ENCODE measurements around the gene ANKRD45. TPM values are rescaled to one million over a fixed set of nuclear protein-coding genes. Genes with fewer than 3 reads are reported as not detected.
A peak's percentile ranks its signal among the peaks of the same experiment; 100 is the strongest.

Gene ANKRD45
- total and polyA plus RNA-seq, 2 of the 13 experiments (the other 11 are each of a cell fraction or from before 2014, with no cell fraction given) = not detected

- TF ChIP-seq ZNF142 (CRISPR knock-in tag; IDR thresholded peaks at IDR 0.05) (peak; percentile 63; the same call in 1 of the 2 replicates), TRIM22 (IDR thresholded peaks at IDR 0.05) (no peak), ZSCAN31 (CRISPR knock-in tag; IDR thresholded peaks at IDR 0.05; ENCODE audit: low read depth) (0 out of 2 replicates have a peak, but pooled peaks have one; percentile 83), KDM2A (CRISPR knock-in tag; IDR thresholded peaks at IDR 0.05; ENCODE audit: borderline replicate concordance, low read depth) (peak; percentile 94), ZNF569 (CRISPR knock-in tag; IDR thresholded peaks at IDR 0.05; ENCODE audit: borderline replicate concordance) (0 out of 2 replicates have a peak, but pooled peaks have one; percentile 58), ZNF441 (CRISPR knock-in tag; IDR thresholded peaks at IDR 0.05; ENCODE audit: borderline replicate concordance) (peak; percentile 85), GATAD2A (CRISPR knock-in tag; IDR thresholded peaks at IDR 0.05) (peak; percentile 82), SIX1 (CRISPR knock-in tag; IDR thresholded peaks at IDR 0.05; ENCODE audit: borderline replicate concordance) (peak; percentile 47; the same call in 1 of the 2 replicates), SMAD1 (CRISPR knock-in tag; IDR thresholded peaks at IDR 0.05; ENCODE audit: borderline replicate concordance, low read depth) (no peak), ZNF44 (CRISPR knock-in tag; IDR thresholded peaks at IDR 0.05) (peak; percentile 61; the same call in 1 of the 2 replicates), ZNF564 (CRISPR knock-in tag; IDR thresholded peaks at IDR 0.05) (0 out of 2 replicates have a peak, but pooled peaks have one; percentile 29), ZBTB33 (CRISPR knock-in tag; IDR thresholded peaks at IDR 0.05) (no peak), NFIB (CRISPR knock-in tag; IDR thresholded peaks at IDR 0.05; ENCODE audit: borderline replicate concordance) (no peak), ZMYM2 (CRISPR knock-in tag; IDR thresholded peaks at IDR 0.05) (0 out of 2 replicates have a peak, but pooled peaks have one; percentile 2), ZXDC (CRISPR knock-in tag; IDR thresholded peaks at IDR 0.05) (no peak), AGO2 (optimal IDR thresholded peaks at IDR 0.05; ENCODE audit: low read depth, low read length) (peak; percentile 54), ZNF30 (CRISPR knock-in tag; IDR thresholded peaks at IDR 0.05) (no peak)
Observed at GRCh38 chr1:173714759-173715537, 45.3 kb upstream of the ANKRD45 start, which contains the start of gene KLHL20 (continued).
